ENCODE results near the gene ACAD9.
"Not testable (repeated sequence)": the region's sequence is repeated elsewhere in the genome, so short reads cannot be mapped to it uniquely, and the experiment has no call there.

ACAD9 gene

GRCh38 chr3:128902426-128902825 lies 23.0 kb downstream of the ACAD9 start:
- no peak for DNase-seq

GRCh38 chr3:128903501-128903900 lies 24.1 kb downstream of the ACAD9 start:
- DNase-seq = no peak

- DNase-seq = no peak
Measured at GRCh38 chr3:128906031-128906803, 26.8 kb downstream of the ACAD9 start.

GRCh38 chr3:128906804-128907525 lies 27.5 kb downstream of the ACAD9 start:
- DNase-seq = no peak

GRCh38 chr3:128907706-128908445 lies 28.5 kb downstream of the ACAD9 start:
- no peak for DNase-seq

- DNase-seq = no peak
Measured at GRCh38 chr3:128908951-128909350, 29.5 kb downstream of the ACAD9 start.

GRCh38 chr3:128910006-128910405 lies 30.6 kb downstream of the ACAD9 start:
- DNase-seq = no peak

- DNase-seq = no peak
Measured at GRCh38 chr3:128911911-128912310, 32.5 kb downstream of the ACAD9 start.

- no peak for DNase-seq
Measured at GRCh38 chr3:128914966-128915645, 35.7 kb downstream of the ACAD9 start.

GRCh38 chr3:128917291-128917690 lies 37.9 kb downstream of the ACAD9 start:
- DNase-seq = no peak

GRCh38 chr3:128919988-128920387 lies 40.6 kb downstream of the ACAD9 start:
- no peak for DNase-seq

GRCh38 chr3:128922804-128923459 lies 43.5 kb downstream of the ACAD9 start:
- no peak for DNase-seq

GRCh38 chr3:128923576-128923975 lies 44.2 kb downstream of the ACAD9 start:
- DNase-seq = no peak

GRCh38 chr3:128923986-128924385 lies 44.6 kb downstream of the ACAD9 start:
- not testable (repeated sequence) for DNase-seq

- no peak for DNase-seq
Measured at GRCh38 chr3:128929364-128929763, 49.9 kb downstream of the ACAD9 start.

- no peak for DNase-seq
Measured at GRCh38 chr3:128931046-128931445, 51.6 kb downstream of the ACAD9 start.

GRCh38 chr3:128932516-128933212 lies 53.2 kb downstream of the ACAD9 start:
- no peak for DNase-seq

GRCh38 chr3:128933213-128933921 lies 53.9 kb downstream of the ACAD9 start:
- DNase-seq = no peak

GRCh38 chr3:128933922-128934253 lies 54.5 kb downstream of the ACAD9 start:
- no peak for DNase-seq

- no peak for DNase-seq
Measured at GRCh38 chr3:128935922-128936321, 56.5 kb downstream of the ACAD9 start.

GRCh38 chr3:128936341-128936740 lies 56.9 kb downstream of the ACAD9 start:
- no peak for DNase-seq
